Medulla oblongata (tissue), 1 donor: Measurements from ENCODE around the gene DMKN.
"Not testable (repeated sequence)": the region's sequence is repeated elsewhere in the genome, so short reads cannot be mapped to it uniquely, and the experiment has no call there.

Source experiments
- DNase-seq: peaks from one replicate; pipeline ENCODE4 v3.0.0-alpha.2; 2015; ENCODE audit errors: extremely low spot score

The DMKN gene

GRCh38 chr19:35462476-35462953 lies 50.9 kb downstream of the DMKN start:
- peak; percentile 83 for DNase-seq

- not testable (repeated sequence) for DNase-seq
Observed at GRCh38 chr19:35461788-35462187, 51.7 kb downstream of the DMKN start.

- no peak for DNase-seq
Observed at GRCh38 chr19:35461060-35461459, 52.4 kb downstream of the DMKN start.

- no peak for DNase-seq
Observed at GRCh38 chr19:35460608-35461007, 52.8 kb downstream of the DMKN start.

- no peak for DNase-seq
Observed at GRCh38 chr19:35459414-35460082, 53.9 kb downstream of the DMKN start.

- no peak for DNase-seq
Observed at GRCh38 chr19:35458731-35459391, 54.6 kb downstream of the DMKN start.

- DNase-seq = no peak
Observed at GRCh38 chr19:35458192-35458591, 55.3 kb downstream of the DMKN start.

- no peak for DNase-seq
Observed at GRCh38 chr19:35457173-35457572, 56.3 kb downstream of the DMKN start.

GRCh38 chr19:35455616-35456201 lies 57.7 kb downstream of the DMKN start:
- DNase-seq = no peak

- no peak for DNase-seq
Observed at GRCh38 chr19:35454663-35455062, 58.8 kb downstream of the DMKN start.

GRCh38 chr19:35451338-35452096 lies 61.9 kb downstream of the DMKN start:
- DNase-seq = no peak

- DNase-seq = no peak
Observed at GRCh38 chr19:35449359-35450043, 63.9 kb downstream of the DMKN start.

- DNase-seq = no peak
Observed at GRCh38 chr19:35447606-35448469, 65.6 kb downstream of the DMKN start, which contains the start of gene FFAR2. TSS of gene FFAR2 (plus strand) at chr19:35448257. CDS start at chr19:35449715, 1,458 bp downstream.
